Liver (tissue), 9 donors: ENCODE results near the gene PTPRD. TPM values are rescaled to one million over a fixed set of nuclear protein-coding genes. Genes with fewer than 3 reads are reported as not detected.

Experiments
- DNase-seq: peaks from one replicate; pipeline ENCODE4 v3.0.0-alpha.2; 2017; ENCODE audit warnings: low spot score
- H3K27ac ChIP-seq, 2 donors: one replicate each; pipeline ENCODE4 v1.7.0; 2013; ENCODE audit warnings: inconsistent platforms in 2 of 2, low read length in 2 of 2, control low read depth in 1 of 2, low read depth in 1 of 2, mild to moderate bottlenecking in 1 of 2
- H3K27me3 ChIP-seq, 4 donors: one replicate each; pipeline versions ENCODE4 v1.6.1 to v1.7.0; 2013; ENCODE audit warnings: low read length in 3 of 4, inconsistent platforms in 1 of 4, mild to moderate bottlenecking in 1 of 4, moderate library complexity in 1 of 4; ENCODE audit not compliant: control insufficient read depth in 4 of 4, insufficient read depth in 4 of 4
- H3K36me3 ChIP-seq, 4 donors: one replicate each; pipeline versions ENCODE4 v1.6.1 to v1.7.0; 2013; ENCODE audit warnings: low read length in 3 of 4, mild to moderate bottlenecking in 3 of 4, low read depth in 1 of 4, moderate library complexity in 1 of 4; ENCODE audit not compliant: control insufficient read depth in 4 of 4, insufficient read depth in 3 of 4
- H3K4me1 ChIP-seq, 4 donors: one replicate each; pipeline versions ENCODE4 v1.6.1 to v1.7.0; 2013; ENCODE audit warnings: low read length in 3 of 4, mild to moderate bottlenecking in 3 of 4, moderate library complexity in 1 of 4; ENCODE audit not compliant: control insufficient read depth in 4 of 4, insufficient read depth in 4 of 4
- H3K4me3 ChIP-seq, 3 donors: one replicate each; pipeline versions ENCODE4 v1.6.1 to v1.7.0; 2013; ENCODE audit warnings: low read length in 3 of 3, control low read depth in 1 of 3, low read depth in 1 of 3, mild to moderate bottlenecking in 1 of 3
- H3K9ac ChIP-seq, 2 donors: one replicate each; pipeline ENCODE4 v1.7.0; 2013; ENCODE audit warnings: low read length in 2 of 2, mild to moderate bottlenecking in 2 of 2, moderate library complexity in 2 of 2, control low read depth in 1 of 2, low read depth in 1 of 2
- H3K9me3 ChIP-seq, 4 donors: one replicate each; pipeline versions ENCODE4 v1.6.1 to v1.7.0; 2013; ENCODE audit warnings: low read length in 3 of 4; ENCODE audit not compliant: control insufficient read depth in 4 of 4
- ATF3 ChIP-seq: IDR thresholded peaks from 2 replicates; pipeline ENCODE4 v1.6.1; 2016; ENCODE audit warnings: antibody characterized with exemption
- CTCF ChIP-seq: fragments of 150-350 bp; IDR thresholded peaks from 2 replicates; pipeline ENCODE4 v1.5.1; 2017; ENCODE audit warnings: improper control_type of control experiment, low read depth, low read length; ENCODE audit not compliant: missing input control
- EGR1 ChIP-seq, 2 donors: IDR thresholded peaks; 2 replicates each; pipeline ENCODE4 v1.6.1; 2016 to 2018; ENCODE audit warnings: antibody characterized with exemption in 2 of 2, low read depth in 2 of 2
- FOXA1 ChIP-seq: IDR thresholded peaks from 2 replicates; pipeline ENCODE4 v1.6.1; 2016; ENCODE audit warnings: antibody characterized with exemption
- FOXA2 ChIP-seq: IDR thresholded peaks from 2 replicates; pipeline ENCODE4 v1.6.1; 2016; ENCODE audit warnings: antibody characterized with exemption
- GABPA ChIP-seq, 2 donors: IDR thresholded peaks in 1 of 2; conservative IDR thresholded peaks in 1 of 2; 2 replicates each; pipeline ENCODE4 v1.6.1; 2016; ENCODE audit warnings: antibody characterized with exemption in 2 of 2, mild to moderate bottlenecking in 1 of 2, moderate library complexity in 1 of 2
- HNF4A ChIP-seq, 2 donors: conservative IDR thresholded peaks; 2 replicates each; pipeline ENCODE4 v1.6.1; 2016; ENCODE audit warnings: antibody characterized with exemption in 2 of 2, mild to moderate bottlenecking in 2 of 2
- HNF4G ChIP-seq: IDR thresholded peaks from 2 replicates; pipeline ENCODE4 v1.6.1; 2016; ENCODE audit warnings: antibody characterized with exemption
- JUND ChIP-seq, 2 donors: IDR thresholded peaks; 2 replicates each; pipeline ENCODE4 v1.6.1; 2016; ENCODE audit warnings: antibody characterized with exemption in 2 of 2
- MAX ChIP-seq: IDR thresholded peaks from 2 replicates; pipeline ENCODE4 v1.6.1; 2016; ENCODE audit warnings: antibody characterized with exemption
- NR2F2 ChIP-seq: IDR thresholded peaks from 2 replicates; pipeline ENCODE4 v1.6.1; 2016; ENCODE audit warnings: antibody characterized with exemption
- RAD21 ChIP-seq, 2 donors: IDR thresholded peaks; 2 replicates each; pipeline ENCODE4 v1.6.1; 2016; ENCODE audit warnings: antibody characterized with exemption in 2 of 2, mild to moderate bottlenecking in 2 of 2
- REST ChIP-seq: IDR thresholded peaks from 2 replicates; pipeline ENCODE4 v1.6.1; 2016; ENCODE audit warnings: antibody characterized with exemption, mild to moderate bottlenecking
- RXRA ChIP-seq, 2 donors: IDR thresholded peaks; 2 replicates each; pipeline ENCODE4 v1.6.1; 2017 to 2018; ENCODE audit warnings: antibody characterized with exemption in 2 of 2, mild to moderate bottlenecking in 1 of 2
- SP1 ChIP-seq: IDR thresholded peaks from 2 replicates; pipeline ENCODE4 v1.6.1; 2018; ENCODE audit warnings: antibody characterized with exemption, mild to moderate bottlenecking
- TAF1 ChIP-seq: conservative IDR thresholded peaks from 2 replicates; pipeline ENCODE4 v1.6.1; 2016; ENCODE audit warnings: antibody characterized with exemption, mild to moderate bottlenecking
- YY1 ChIP-seq: IDR thresholded peaks from 2 replicates; pipeline ENCODE4 v1.6.1; 2016; ENCODE audit warnings: antibody characterized with exemption, mild to moderate bottlenecking
- ZBTB33 ChIP-seq: IDR thresholded peaks from 2 replicates; pipeline ENCODE4 v1.6.1; 2016; ENCODE audit warnings: antibody characterized with exemption
- WGBS: extraction: QIAGEN DNeasy Blood & Tissue Kit; methylation state at CpG from one replicate; pipeline ENCODE4 v1.1.7; 2013; 5-methylcytosine and 5-hydroxymethylcytosine counted together
- polyA plus RNA-seq, 2 donors: library from polyadenylated mRNA; stranded (reverse) in 1 of 2; unstranded in 1 of 2; fragments of 200-250 nt in 1 of 2; fragments of >200 nt in 1 of 2; fragmentation: Nextera tagmentation in 1 of 2; extraction: Ambion mirVana in 1 of 2; gene quantifications; one replicate each; pipeline versions ENCODE4 v1.2.1 to v1.2.3, GENCODE V29; 2013 to 2015
- total RNA-seq, 2 donors: library from RNA; depleted of rRNA; stranded (reverse); fragments of >200 nt; gene quantifications; one replicate each; pipeline ENCODE4 v1.2.3, GENCODE V29; 2014
- donor health status: healthy.
- donor health status: healthy.
- donor health status: healthy.
- donor health status: healthy.
- donor health status: healthy.

Gene PTPRD
- total and polyA plus RNA-seq, 4 donors: 0.78 to 34.2 (median 4.7) TPM

GRCh38 chr9:9061627-9062026, 1551.2 kb downstream of the PTPRD start (continued):
- TF ChIP-seq MAX (no peak), HNF4G (no peak), YY1 (no peak)

GRCh38 chr9:9054354-9054992, 1558.3 kb downstream of the PTPRD start:
- Histone ChIP-seq H3K27ac (no peak overlapping the region), H3K9ac (no peak overlapping the region), H3K4me1 (peaks cover 0 to 14% (median 4%) of the 10 kb centered on the region in 4 donors), H3K9me3 (no peaks in the 10 kb centered on the region), H3K4me3 (no peak overlapping the region), H3K27me3 (no peaks in the 10 kb centered on the region), H3K36me3 (no peaks in the 10 kb centered on the region)
- no peak for DNase-seq
- TF ChIP-seq FOXA1 (peak; percentile 77), RXRA (IDR thresholded peaks at IDR 0.05) (peak; percentile 83 to 95), YY1 (peak; percentile 87), EGR1 (IDR thresholded peaks at IDR 0.05; ENCODE audit: low read depth in 2 of 2) (no peak), REST (peak; percentile 60), GABPA (IDR thresholded peaks at IDR 0.05 in 1 of 2, conservative IDR thresholded peaks at IDR 0.05 in 1 of 2) (no peak), ATF3 (peak; percentile 63), CTCF (no peak), SP1 (peak; percentile 26), NR2F2 (no peak), RAD21 (IDR thresholded peaks at IDR 0.05) (peak in 1 of 2 donors; percentile 48), ZBTB33 (peak; percentile 78), HNF4A (conservative IDR thresholded peaks at IDR 0.05) (peak; percentile 76 to 90), FOXA2 (peak; percentile 81), HNF4G (peak; percentile 25), JUND (IDR thresholded peaks at IDR 0.05) (peak; percentile 84 to 96), TAF1 (no peak), MAX (peak; percentile 67)
- WGBS: 29% methylated on average over 3 of the region's 3 CpGs
